HG02970 (cell line): ENCODE results near the gene MFSD1.

Source experiments
- ATAC-seq: cut with Tn5 transposase; IDR thresholded peaks from one replicate; pipeline ENCODE4 v1.9.1; 2021; ENCODE audit warnings: mild to moderate bottlenecking, moderate library complexity, moderate number of reproducible peaks; ENCODE audit not compliant: unreplicated experiment, low FRiP score

MFSD1 gene

DNA sequence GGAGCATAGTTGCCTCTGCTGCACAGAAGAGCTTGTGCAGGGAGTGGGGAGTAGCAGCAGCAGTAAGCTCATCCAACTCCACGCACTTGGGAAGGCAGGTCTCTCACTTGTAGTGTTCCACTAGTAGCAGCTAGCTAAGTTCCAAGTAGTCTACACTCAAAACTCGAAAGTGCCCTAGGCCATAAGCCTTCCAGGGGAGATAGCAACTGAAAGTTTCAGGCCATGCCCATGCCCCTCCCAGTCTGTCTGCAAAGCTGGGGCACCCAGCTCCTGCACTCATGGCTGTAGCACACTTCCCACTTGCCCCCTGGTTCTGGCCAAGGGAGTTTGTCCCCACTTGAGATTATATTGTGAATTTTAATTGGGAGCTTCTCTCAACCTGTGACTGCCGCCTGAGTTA is 57.5 kb downstream of the MFSD1 start:
- ATAC-seq, result no peak

DNA sequence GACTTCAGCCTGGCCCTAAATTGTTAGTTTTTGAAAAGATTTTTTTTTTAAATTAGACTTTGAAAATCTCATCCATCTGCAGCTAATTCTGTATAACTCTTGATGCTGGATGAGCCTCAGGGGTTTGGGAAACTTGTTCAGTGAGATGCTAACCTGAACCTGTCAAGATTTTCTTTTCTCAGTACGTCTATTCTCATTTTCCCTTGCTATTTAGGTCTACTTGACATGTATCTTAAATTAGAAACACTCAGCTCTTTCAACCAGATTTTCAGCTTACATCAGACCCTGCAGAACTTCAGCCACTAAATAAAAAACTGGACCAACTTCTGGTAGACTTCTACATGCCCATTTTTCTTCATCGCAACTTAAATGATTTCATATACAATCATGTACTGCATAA is 61.4 kb downstream of the MFSD1 start:
- no peak for ATAC-seq

DNA sequence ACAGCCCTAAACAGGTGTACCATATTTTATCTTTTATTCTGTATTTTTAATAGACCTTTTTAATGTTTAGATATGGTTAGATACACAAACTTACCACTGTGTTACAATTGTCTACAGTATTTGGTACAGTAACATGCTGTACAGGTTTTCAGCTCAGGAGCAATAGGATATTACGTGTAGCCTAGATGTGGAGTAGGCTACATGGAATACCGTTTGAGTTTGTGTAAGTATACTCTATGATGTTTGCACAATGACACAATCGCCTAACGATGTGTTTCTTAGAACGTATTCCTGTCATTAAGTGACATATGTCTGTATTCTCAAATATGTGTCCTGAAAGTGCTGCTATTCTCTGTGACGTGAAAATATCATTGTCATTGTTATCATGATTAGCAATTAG is 62.6 kb downstream of the MFSD1 start:
- no peak for ATAC-seq

DNA sequence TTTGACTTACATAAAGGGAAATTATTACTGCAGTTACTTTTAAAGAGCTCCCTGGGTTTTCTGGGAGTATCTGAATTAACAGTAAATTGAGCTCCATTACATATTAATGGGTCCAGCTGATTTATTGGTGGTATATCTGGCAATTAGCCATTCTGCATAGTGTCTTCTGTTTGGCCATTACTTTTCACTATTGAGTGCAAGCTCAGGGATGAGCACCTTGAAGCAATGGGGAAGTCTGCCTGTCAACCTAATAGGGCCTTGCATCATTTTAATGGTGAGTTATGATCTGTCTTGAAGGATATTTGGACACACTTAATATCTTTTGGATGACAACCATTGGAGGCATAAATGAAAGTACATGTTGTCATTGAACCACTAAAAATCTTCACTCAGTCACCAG is 73.8 kb downstream of the MFSD1 start:
- no peak for ATAC-seq
